Measurements from ENCODE around the gene ARSI. TPM values are rescaled to one million over a fixed set of nuclear protein-coding genes. Genes with fewer than 3 reads are reported as not detected.

Gene ARSI
- total RNA-seq, 4 donors from 2014 or later: 0.17 to 1.5 (median 0.43) TPM

DNA sequence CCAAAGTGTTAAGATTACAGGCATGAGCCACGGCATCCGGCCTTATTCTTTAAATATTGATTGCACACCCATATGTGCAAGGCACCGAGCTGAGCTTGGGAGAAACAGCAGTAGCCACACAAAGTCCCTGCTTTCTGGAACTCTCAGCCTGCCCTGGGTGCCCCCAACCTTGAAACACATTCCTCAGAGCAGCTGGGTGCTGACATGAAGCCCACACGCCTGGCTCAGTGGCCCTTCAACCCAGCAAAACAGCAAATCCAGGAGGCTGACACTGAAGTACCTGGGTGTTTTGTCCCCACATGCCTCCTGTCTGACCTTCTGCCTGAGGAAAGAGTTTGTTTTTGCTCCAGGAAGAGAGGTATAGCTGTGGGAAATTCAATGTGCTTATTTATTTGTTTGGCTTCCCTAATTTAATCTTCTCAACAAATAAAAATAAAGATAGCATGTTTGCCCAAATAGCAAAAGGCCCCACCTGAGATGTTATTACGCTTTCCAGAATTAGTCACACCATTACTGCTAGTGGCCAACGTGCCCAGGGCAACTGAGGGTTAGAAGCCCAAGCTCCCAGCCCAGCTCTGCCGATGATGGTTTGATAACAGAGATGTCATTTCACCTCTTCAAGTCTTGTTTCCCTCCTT, 41.4 kb upstream of the ARSI start:
- TF ChIP-seq, protein P1, sequence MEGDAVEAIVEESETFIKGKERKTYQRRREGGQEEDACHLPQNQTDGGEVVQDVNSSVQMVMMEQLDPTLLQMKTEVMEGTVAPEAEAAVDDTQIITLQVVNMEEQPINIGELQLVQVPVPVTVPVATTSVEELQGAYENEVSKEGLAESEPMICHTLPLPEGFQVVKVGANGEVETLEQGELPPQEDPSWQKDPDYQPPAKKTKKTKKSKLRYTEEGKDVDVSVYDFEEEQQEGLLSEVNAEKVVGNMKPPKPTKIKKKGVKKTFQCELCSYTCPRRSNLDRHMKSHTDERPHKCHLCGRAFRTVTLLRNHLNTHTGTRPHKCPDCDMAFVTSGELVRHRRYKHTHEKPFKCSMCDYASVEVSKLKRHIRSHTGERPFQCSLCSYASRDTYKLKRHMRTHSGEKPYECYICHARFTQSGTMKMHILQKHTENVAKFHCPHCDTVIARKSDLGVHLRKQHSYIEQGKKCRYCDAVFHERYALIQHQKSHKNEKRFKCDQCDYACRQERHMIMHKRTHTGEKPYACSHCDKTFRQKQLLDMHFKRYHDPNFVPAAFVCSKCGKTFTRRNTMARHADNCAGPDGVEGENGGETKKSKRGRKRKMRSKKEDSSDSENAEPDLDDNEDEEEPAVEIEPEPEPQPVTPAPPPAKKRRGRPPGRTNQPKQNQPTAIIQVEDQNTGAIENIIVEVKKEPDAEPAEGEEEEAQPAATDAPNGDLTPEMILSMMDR (IDR thresholded peaks at IDR 0.05; ENCODE audit: low read depth): no peak

DNA sequence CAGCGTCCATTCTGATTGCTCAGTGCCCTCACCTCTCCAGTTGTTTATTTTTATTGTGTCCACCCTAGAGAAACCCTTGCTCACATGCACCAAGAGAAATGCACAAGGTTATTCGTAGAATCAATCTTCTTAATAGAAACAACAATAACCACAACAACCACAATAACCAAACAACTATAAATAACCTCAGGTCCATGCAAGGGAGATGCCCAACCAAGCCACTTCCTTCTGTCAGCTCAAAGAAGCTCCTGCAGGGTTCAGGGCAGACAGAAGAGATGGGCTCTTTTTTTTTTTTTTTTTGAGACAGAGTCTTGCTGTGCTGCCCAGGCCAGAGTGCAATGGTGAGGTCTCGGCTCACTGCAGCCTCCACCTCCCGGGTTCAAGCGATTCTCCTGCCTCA, 39.9 kb upstream of the ARSI start:
- TF ChIP-seq, protein P1 (IDR thresholded peaks at IDR 0.05; ENCODE audit: low read depth): no peak

DNA sequence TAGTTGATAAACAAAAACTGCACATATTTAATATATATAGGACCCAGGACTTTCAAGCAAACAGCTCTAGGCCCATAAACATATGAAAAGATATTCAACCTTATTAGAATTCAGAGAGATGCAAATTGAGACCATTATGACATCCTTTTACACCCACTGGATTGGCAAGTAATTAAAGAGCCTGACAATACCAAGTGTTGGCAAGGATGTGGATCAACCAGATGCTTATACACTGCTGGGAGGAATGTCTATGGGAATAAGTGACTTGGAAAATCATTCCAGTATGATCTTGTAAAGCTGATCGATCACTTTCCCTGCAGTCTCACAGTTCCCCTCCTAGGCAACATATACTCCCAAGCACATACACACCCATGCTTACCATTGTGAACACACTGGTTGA, 39.3 kb upstream of the ARSI start:
- TF ChIP-seq, protein P1 (IDR thresholded peaks at IDR 0.05; ENCODE audit: low read depth): no peak

DNA sequence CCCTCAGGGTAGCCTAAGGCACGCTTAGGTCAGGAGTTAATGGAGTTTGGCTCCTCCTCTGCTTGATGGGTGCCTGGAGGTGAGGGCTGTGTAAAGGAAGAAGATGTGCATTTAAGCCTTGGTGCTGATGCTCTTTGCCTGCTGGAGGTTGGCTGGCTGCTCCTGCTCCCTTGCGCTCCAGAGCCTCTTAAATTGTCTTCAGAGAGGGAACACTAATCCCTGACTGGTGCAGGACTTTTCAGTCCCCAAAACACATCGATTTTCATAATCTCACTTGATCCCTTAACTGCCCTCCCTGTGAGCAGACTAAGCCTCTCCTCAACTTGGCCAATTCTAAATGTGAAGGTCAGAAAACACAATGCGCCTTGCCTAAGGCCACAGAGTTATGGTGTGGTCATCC, 38.6 kb upstream of the ARSI start:
- TF ChIP-seq, protein P1 (IDR thresholded peaks at IDR 0.05; ENCODE audit: low read depth): no peak

DNA sequence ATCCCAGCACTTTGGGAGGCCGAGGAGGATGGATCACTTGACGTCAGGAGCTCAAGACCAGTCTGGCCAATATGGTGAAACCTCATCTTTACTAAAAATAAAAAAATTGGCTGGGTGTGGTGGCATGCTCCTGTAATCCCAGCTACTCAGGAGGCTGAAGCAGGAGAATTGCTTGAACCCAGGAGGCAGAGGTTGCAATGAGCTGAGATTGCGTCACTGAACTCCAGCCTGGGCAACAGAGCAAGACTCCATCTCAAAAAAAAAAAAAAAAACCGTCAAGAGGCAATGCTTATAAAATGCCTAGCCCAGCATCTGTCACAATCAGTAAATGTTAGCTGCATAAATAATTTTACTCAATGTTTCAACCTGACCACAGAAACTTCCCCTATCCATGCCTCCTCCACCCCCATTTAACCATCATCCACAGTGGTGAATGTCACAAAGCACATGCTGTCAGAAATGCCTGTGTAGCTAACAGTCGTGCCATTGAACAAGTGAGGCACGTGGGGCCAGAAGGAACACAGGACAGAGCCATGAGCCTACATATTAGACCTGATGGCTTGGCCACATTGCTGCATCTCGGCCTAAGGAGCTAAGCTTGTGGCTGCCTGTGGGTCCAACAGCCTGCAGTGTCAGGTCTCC, 38.0 kb upstream of the ARSI start:
- TF ChIP-seq, protein P1 (IDR thresholded peaks at IDR 0.05; ENCODE audit: low read depth): no peak

DNA sequence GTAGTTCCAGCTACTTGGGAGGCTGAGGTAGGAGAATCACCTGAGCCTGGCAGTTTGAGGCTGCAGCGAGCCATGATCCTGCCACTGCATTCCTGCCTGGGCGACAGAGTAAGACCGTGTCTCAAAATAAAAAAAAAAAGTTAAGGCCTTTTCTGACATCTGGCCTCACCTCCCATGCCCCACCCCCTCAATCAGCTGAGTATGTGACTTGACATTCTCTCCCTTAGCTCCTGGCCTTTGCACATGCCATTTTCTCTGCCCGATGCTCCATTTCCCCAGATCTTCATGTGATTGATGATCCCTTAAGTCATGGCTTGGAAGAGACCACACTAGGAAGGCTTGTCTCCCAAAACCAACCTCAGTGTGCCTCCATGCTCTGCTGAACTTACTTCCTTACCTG, 37.1 kb upstream of the ARSI start:
- TF ChIP-seq, protein P1 (IDR thresholded peaks at IDR 0.05; ENCODE audit: low read depth): no peak

DNA sequence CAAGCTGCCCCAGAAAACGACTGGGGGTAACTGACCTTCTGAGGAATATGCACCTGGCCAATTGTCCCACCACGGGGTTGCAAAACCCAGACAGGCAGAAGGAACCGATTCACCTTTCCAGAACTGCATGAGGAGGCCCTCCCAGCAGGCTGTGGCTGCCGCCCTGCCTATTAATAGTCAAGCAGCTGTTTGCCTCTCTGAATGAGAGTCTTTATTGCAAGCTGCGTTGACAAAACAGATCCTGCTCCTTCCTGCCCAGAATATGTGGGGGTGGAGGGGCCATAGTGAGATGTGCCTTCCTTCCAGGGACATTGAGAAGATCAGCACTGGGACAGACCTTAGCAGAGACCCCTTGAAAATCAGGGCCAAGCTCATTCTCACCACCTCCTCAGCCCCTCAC, 36.5 kb upstream of the ARSI start:
- TF ChIP-seq, protein P1 (IDR thresholded peaks at IDR 0.05; ENCODE audit: low read depth): no peak
